Epithelial cell of esophagus (primary cell): ENCODE measurements around the gene ERAL1.

Experiments used
- DNase-seq: peaks from one replicate; pipeline ENCODE4 v3.0.0; 2010; ENCODE audit warnings: low read depth
- H3K4me3 ChIP-seq: 2 replicates; pipeline ENCODE4 v1.5.1; 2011; ENCODE audit warnings: mild to moderate bottlenecking, low read length, control low read depth
- CTCF ChIP-seq: IDR thresholded peaks from 2 replicates; pipeline ENCODE4 v1.5.1; 2011; ENCODE audit warnings: low read depth, mild to moderate bottlenecking, low read length, control low read depth, inconsistent platforms; ENCODE audit not compliant: insufficient read depth; ENCODE audit errors: missing control alignments

ERAL1 gene

GRCh38 chr17:28906706-28907438, 52.1 kb downstream of the ERAL1 start:
- no peak overlapping the region for H3K4me3 ChIP-seq
- DNase-seq, result peak; percentile 68
- no peak for TF ChIP-seq CTCF

- no peak overlapping the region for H3K4me3 ChIP-seq
- DNase-seq, result no peak
- TF ChIP-seq CTCF, result no peak
These were observed 53.1 kb downstream of the ERAL1 start for GRCh38 chr17:28907709-28908475.

GRCh38 chr17:28908640-28909167, 53.9 kb downstream of the ERAL1 start:
- TF ChIP-seq CTCF, result no peak
- no peak overlapping the region for H3K4me3 ChIP-seq
- DNase-seq, result peak; percentile 16

GRCh38 chr17:28910534-28910933, 55.7 kb downstream of the ERAL1 start:
- no peak for DNase-seq

More at GRCh38 chr17:28910534-28910933, 55.7 kb downstream of the ERAL1 start:
- no peak for TF ChIP-seq CTCF
- H3K4me3 ChIP-seq, result no peak overlapping the region
